Thyroid gland (tissue), 4 donors: Measurements from ENCODE around the gene LLCFC1. TPM values are rescaled to one million over a fixed set of nuclear protein-coding genes. Genes with fewer than 3 reads are reported as not detected.

ENCODE experiments used
- DNase-seq, 2 donors: peaks; one replicate each; pipeline ENCODE4 v3.0.0-alpha.2; 2019
- H3K27ac ChIP-seq, 3 donors: fragments of 200-600 bp; sonication (generic); 1 replicate in 2 of 3; 2 replicates in 1 of 3; pipeline ENCODE4 v1.5.1; 2016 to 2019; ENCODE audit warnings: mild to moderate bottlenecking in 1 of 3, moderate library complexity in 1 of 3
- H3K27me3 ChIP-seq: fragments of 200-600 bp; sonication (generic); one replicate; pipeline ENCODE4 v1.5.1; 2019
- H3K36me3 ChIP-seq, 2 donors: fragments of 200-600 bp; sonication (generic); one replicate each; pipeline ENCODE4 v1.5.1; 2016 to 2019
- H3K4me1 ChIP-seq, 2 donors: fragments of 200-600 bp; sonication (generic); one replicate each; pipeline ENCODE4 v1.5.1; 2017 to 2019
- H3K4me3 ChIP-seq, 3 donors: fragments of 200-600 bp; sonication (generic); replicated peaks in 1 of 3; 1 replicate in 2 of 3; 2 replicates in 1 of 3; pipeline ENCODE4 v1.5.1; 2016; ENCODE audit warnings: mild to moderate bottlenecking in 1 of 3
- H3K9me3 ChIP-seq: fragments of 200-600 bp; sonication (generic); one replicate; pipeline ENCODE4 v1.5.1; 2017
- CTCF ChIP-seq, 6 experiments: fragments of 200-600 bp in 3 of 6; fragments of 450-650 bp in 3 of 6; sonication (generic) in 3 of 6; IDR thresholded peaks; one replicate each; pipeline ENCODE4 v1.5.1; 2016 to 2019; ENCODE audit warnings: antibody characterized with exemption in 6 of 6, mild to moderate bottlenecking in 2 of 6, inconsistent platforms in 1 of 6, moderate library complexity in 1 of 6
- POLR2A ChIP-seq, 2 donors: fragments of 450-650 bp; IDR thresholded peaks; one replicate each; pipeline ENCODE4 v1.6.1; 2017; ENCODE audit warnings: antibody characterized with exemption in 2 of 2, mild to moderate bottlenecking in 2 of 2, moderate library complexity in 1 of 2
- WGBS, 2 donors: methylation state at CpG; one replicate each; pipeline ENCODE4 v1.1.5; 2017; 5-methylcytosine and 5-hydroxymethylcytosine counted together
- intact Hi-C: fragments of 100-400 bp; cut with DNase I; formaldehyde crosslinking; loops from one replicate; pipeline ENCODE4 v1.15.1; 2023
- total RNA-seq, 4 donors: library from RNA; depleted of rRNA; stranded (reverse); fragments of >200 nt; gene quantifications; one replicate each; pipeline ENCODE4 v1.2.3, GENCODE V29; 2016

LLCFC1 gene
- total RNA-seq: under 1 TPM in 1 of 4 donors, not detected in 3; 0.67 TPM

- Histone ChIP-seq H3K4me3 (no peak within 1 kb of the TSS), H3K9me3 (no peaks in the 10 kb centered on the region), H3K4me1 (no peaks in the 10 kb centered on the region), H3K36me3 (no peaks in the 10 kb centered on the region), H3K27me3 (no peaks in the 10 kb centered on the region), H3K27ac (no peak within 1 kb of the TSS)
- intact Hi-C loops: no loop called here
- 65 to 73% methylated on average over 10 of the region's 10 CpGs for WGBS, 2 donors
- DNase-seq: peak; percentile 12 to 15
- peak in 3 of 6 experiments; percentile 11 to 28 (median 17) for TF ChIP-seq CTCF (IDR thresholded peaks at IDR 0.05)
- TF ChIP-seq POLR2A (IDR thresholded peaks at IDR 0.05): no peak
Observed at GRCh38 chr7:142939226-142939910, at the start of gene LLCFC1. LLCFC1 (plus strand) TSS chr7:142939484; CDS start chr7:142939622, 138 bp downstream.

- intact Hi-C loops: loop anchor here (10.0 kb wide), 1 partner anchor 115 kb away; no protein-coding TSS in a partner anchor
- no peaks in the 10 kb centered on the region for H3K9me3 ChIP-seq
- H3K27ac ChIP-seq: no peak overlapping the region
- TF ChIP-seq CTCF (IDR thresholded peaks at IDR 0.05) (no peak), POLR2A (IDR thresholded peaks at IDR 0.05) (no peak)
- peaks cover 5 to 6% of the 10 kb centered on the region in 2 donors for H3K4me1 ChIP-seq
- no peak overlapping the region for H3K4me3 ChIP-seq
- 33 to 40% methylated on average over 3 of the region's 3 CpGs for WGBS, 2 donors
- no peak for DNase-seq
- no peaks in the 10 kb centered on the region for H3K27me3 ChIP-seq
- no peaks in the 10 kb centered on the region for H3K36me3 ChIP-seq
Observed at GRCh38 chr7:142889816-142890215, 49.5 kb upstream of the LLCFC1 start.

- 83 to 85% methylated on average over 12 of the region's 12 CpGs for WGBS, 2 donors
- TF ChIP-seq CTCF (IDR thresholded peaks at IDR 0.05) (no peak), POLR2A (IDR thresholded peaks at IDR 0.05) (no peak)
- no peaks in the 10 kb centered on the region for H3K9me3 ChIP-seq
- H3K27ac ChIP-seq: no peak overlapping the region
- no peak for DNase-seq
- no peaks in the 10 kb centered on the region for H3K36me3 ChIP-seq
- no peak overlapping the region for H3K4me3 ChIP-seq
- no peaks in the 10 kb centered on the region for H3K27me3 ChIP-seq
- intact Hi-C loops: no loop called here
- no peaks in the 10 kb centered on the region for H3K4me1 ChIP-seq
Observed at GRCh38 chr7:142890874-142891485, 48.3 kb upstream of the LLCFC1 start.

GRCh38 chr7:142891490-142892082 lies 47.7 kb upstream of the LLCFC1 start:
- intact Hi-C loops: no loop called here
- no peak for DNase-seq
- no peaks in the 10 kb centered on the region for H3K27me3 ChIP-seq
- 90 to 92% methylated on average over 10 of the region's 10 CpGs for WGBS, 2 donors
- no peaks in the 10 kb centered on the region for H3K36me3 ChIP-seq
- no peaks in the 10 kb centered on the region for H3K9me3 ChIP-seq
- TF ChIP-seq CTCF (IDR thresholded peaks at IDR 0.05) (no peak), POLR2A (IDR thresholded peaks at IDR 0.05) (no peak)
- H3K4me3 ChIP-seq: no peak overlapping the region
- H3K4me1 ChIP-seq: no peaks in the 10 kb centered on the region
- no peak overlapping the region for H3K27ac ChIP-seq

GRCh38 chr7:142892951-142893350 lies 46.3 kb upstream of the LLCFC1 start:
- Histone ChIP-seq H3K27ac (no peak overlapping the region), H3K27me3 (no peaks in the 10 kb centered on the region), H3K4me3 (no peak overlapping the region), H3K4me1 (peaks cover 0 to 2% of the 10 kb centered on the region in 2 donors), H3K9me3 (no peaks in the 10 kb centered on the region), H3K36me3 (no peaks in the 10 kb centered on the region)
- intact Hi-C loops: no loop called here
- DNase-seq: no peak
- TF ChIP-seq CTCF (IDR thresholded peaks at IDR 0.05) (no peak), POLR2A (IDR thresholded peaks at IDR 0.05) (no peak)
- 88 to 93% methylated on average over 5 of the region's 5 CpGs for WGBS, 2 donors
